ENCODE data around the gene AGBL5. TPM values are rescaled to one million over a fixed set of nuclear protein-coding genes. Genes with fewer than 3 reads are reported as not detected.

AGBL5 gene
- total RNA-seq, 1 experiment from 2014 or later, result 55.4 TPM

- Histone ChIP-seq H3K79me1 (ENCODE audit: insufficient read depth, low read depth, low read length, poor library complexity, severe bottlenecking) (no peaks in the 10 kb centered on the region), H3K27ac (ENCODE audit: insufficient read length, low read depth, low read length) (no peak overlapping the region)
- peaks cover 12 to 26% (median 26%) of the 10 kb centered on the region in 3 experiments for H3K36me3 Mint-ChIP-seq (ENCODE audit: insufficient read depth in 1 of 3, low read depth in 3 of 3)
Measured at GRCh38 chr2:27010139-27010538, 41.3 kb upstream of the AGBL5 start.

More at GRCh38 chr2:27010139-27010538, 41.3 kb upstream of the AGBL5 start:
- WGBS (ENCODE audit: extremely low coverage, insufficient read length, low lambda C conversion rate), result no CpG with 5 or more reads among the region's 3 CpGs
- no peak overlapping the region for H2AFZ ChIP-seq (ENCODE audit: low read length)
- H3K27me3 ChIP-seq (ENCODE audit: insufficient read depth, low read length), result no peaks in the 10 kb centered on the region
- no peak overlapping the region for H4K5ac ChIP-seq (ENCODE audit: insufficient read length, low read depth, low read length)
- H3K18ac ChIP-seq (ENCODE audit: insufficient read length, low read depth, low read length), result no peak overlapping the region
- H3K4ac ChIP-seq (ENCODE audit: low read depth, low read length), result no peak overlapping the region
- no peaks in the 10 kb centered on the region for H3K4me1 ChIP-seq (ENCODE audit: insufficient read depth, low read length)
- no peak overlapping the region for H4K8ac ChIP-seq (replicated peaks; ENCODE audit: insufficient read length, low read depth, low read length)
- H2AK5ac ChIP-seq (ENCODE audit: insufficient read length, low read length), result no peak overlapping the region
- no peak overlapping the region for H4K91ac ChIP-seq (ENCODE audit: insufficient read length, low read depth, low read length)
- H3K27ac Mint-ChIP-seq, result no peak overlapping the region
- H3K23ac ChIP-seq (ENCODE audit: insufficient read length, low read depth, low read length), result no peak overlapping the region
- no peak for DNase-seq
- no peak overlapping the region for H3T11ph ChIP-seq (ENCODE audit: low read length)
- H3K4me2 ChIP-seq (ENCODE audit: insufficient read depth, insufficient read length, low read length), result no peak overlapping the region
- H3K9me3 ChIP-seq (ENCODE audit: control insufficient read depth, low read depth, low read length), result peaks cover 20% of the 10 kb centered on the region
- H2BK20ac ChIP-seq (ENCODE audit: low read depth, low read length, poor library complexity, severe bottlenecking), result no peak overlapping the region
- H2BK120ac ChIP-seq (ENCODE audit: low read depth, low read length, poor library complexity, severe bottlenecking), result no peak overlapping the region
- no peak overlapping the region for H3K14ac ChIP-seq (ENCODE audit: insufficient read depth, low read length)
- TF ChIP-seq CTCF (conservative IDR thresholded peaks at IDR 0.05), result no peak
- H2BK15ac ChIP-seq (ENCODE audit: low read depth, low read length), result no peak overlapping the region
- H2BK5ac ChIP-seq (ENCODE audit: insufficient read length, low read length), result no peak overlapping the region
- no peak overlapping the region for H3K9ac ChIP-seq (ENCODE audit: extremely low read depth, insufficient read length, low read length)
- H3K4me1 Mint-ChIP-seq, result no peaks in the 10 kb centered on the region
- peaks cover 10% of the 10 kb centered on the region; the same call in 1 of the 2 replicates for H3K27me3 Mint-ChIP-seq (ENCODE audit: low read depth)
- H2BK12ac ChIP-seq (ENCODE audit: insufficient read length, low read depth, low read length), result no peak overlapping the region
- H3K56ac ChIP-seq (ENCODE audit: insufficient read length, low read depth, low read length), result no peak overlapping the region
- no peak overlapping the region for H3K4me3 Mint-ChIP-seq
- no peaks in the 10 kb centered on the region for H3K23me2 ChIP-seq (ENCODE audit: insufficient read length, low read depth, low read length, poor library complexity, severe bottlenecking)
- H4K20me1 ChIP-seq (ENCODE audit: control insufficient read depth, insufficient read depth, insufficient read length), result no peaks in the 10 kb centered on the region
- no peaks in the 10 kb centered on the region for H3K79me2 ChIP-seq (ENCODE audit: insufficient read depth, low read length)
- peaks cover 13 to 20% of the 10 kb centered on the region in 2 experiments for H3K9me3 Mint-ChIP-seq
